Memory B cell (primary cell): ENCODE results near the gene SLC15A1.
A peak's percentile ranks its signal among the peaks of the same experiment; 100 is the strongest.

Experiments
- ATAC-seq: fragments of 150-1000 bp; cut with Tn5 transposase; 2 replicates; pipeline ENCODE4 v1.10.0; 2021; ENCODE audit warnings: low read depth, mild to moderate bottlenecking, moderate library complexity
- DNase-seq, 2 donors: peaks; one replicate each; pipeline ENCODE4 v3.0.0; 2022; ENCODE audit warnings: low spot score in 2 of 2
- H3K27ac Mint-ChIP-seq: one replicate; pipeline ENCODE4 v1.8.0; 2022; ENCODE audit warnings: mild to moderate bottlenecking, moderate library complexity, mixed read lengths
- H3K27me3 Mint-ChIP-seq: one replicate; pipeline ENCODE4 v1.8.0; 2022; ENCODE audit warnings: mixed read lengths
- H3K36me3 Mint-ChIP-seq: one replicate; pipeline ENCODE4 v1.8.0; 2022; ENCODE audit warnings: mild to moderate bottlenecking, mixed read lengths
- H3K4me1 Mint-ChIP-seq: one replicate; pipeline ENCODE4 v1.8.0; 2022; ENCODE audit warnings: mixed read lengths
- H3K4me3 Mint-ChIP-seq: one replicate; pipeline ENCODE4 v1.8.0; 2022; ENCODE audit warnings: mild to moderate bottlenecking, moderate library complexity, mixed read lengths
- H3K9me3 Mint-ChIP-seq: one replicate; pipeline ENCODE4 v1.8.0; 2022; ENCODE audit warnings: mixed read lengths

The SLC15A1 gene

DNA sequence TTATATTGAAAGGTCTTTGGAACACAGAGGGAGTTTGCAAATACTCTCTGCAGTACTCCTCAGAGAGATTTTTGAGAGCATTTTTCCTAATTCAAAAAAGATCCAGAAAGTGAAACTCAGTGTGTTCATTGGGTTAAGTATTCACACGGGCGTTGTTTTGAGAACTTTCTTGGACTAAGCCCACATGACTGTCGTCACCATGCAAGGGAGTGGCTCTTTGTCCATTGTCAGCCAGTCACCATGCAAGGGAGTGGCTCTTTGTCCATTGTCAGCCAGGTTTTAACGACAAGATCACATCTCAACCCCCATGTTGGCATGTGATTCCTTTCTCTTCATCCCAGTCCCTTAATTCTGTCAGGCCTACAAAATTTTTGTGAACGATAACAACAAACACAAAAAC, 94.3 kb downstream of the SLC15A1 start:
- Mint-ChIP-seq H3K4me1 (peaks cover 5% of the 10 kb centered on the region), H3K4me3 (no peak overlapping the region), H3K9me3 (no peaks in the 10 kb centered on the region), H3K36me3 (no peaks in the 10 kb centered on the region), H3K27ac (no peak overlapping the region), H3K27me3 (peaks cover 10% of the 10 kb centered on the region)
- ATAC-seq (no peak), DNase-seq (no peak)

GRCh38 chr13:98657506-98658085, 94.9 kb downstream of the SLC15A1 start:
- no peaks in the 10 kb centered on the region for H3K36me3 Mint-ChIP-seq
- no peaks in the 10 kb centered on the region for H3K9me3 Mint-ChIP-seq
- DNase-seq = no peak
- ATAC-seq = no peak
- H3K4me1 Mint-ChIP-seq = peaks cover 5% of the 10 kb centered on the region
- no peak overlapping the region for H3K27ac Mint-ChIP-seq
- H3K4me3 Mint-ChIP-seq = no peak overlapping the region
- H3K27me3 Mint-ChIP-seq = peaks cover 10% of the 10 kb centered on the region

DNA sequence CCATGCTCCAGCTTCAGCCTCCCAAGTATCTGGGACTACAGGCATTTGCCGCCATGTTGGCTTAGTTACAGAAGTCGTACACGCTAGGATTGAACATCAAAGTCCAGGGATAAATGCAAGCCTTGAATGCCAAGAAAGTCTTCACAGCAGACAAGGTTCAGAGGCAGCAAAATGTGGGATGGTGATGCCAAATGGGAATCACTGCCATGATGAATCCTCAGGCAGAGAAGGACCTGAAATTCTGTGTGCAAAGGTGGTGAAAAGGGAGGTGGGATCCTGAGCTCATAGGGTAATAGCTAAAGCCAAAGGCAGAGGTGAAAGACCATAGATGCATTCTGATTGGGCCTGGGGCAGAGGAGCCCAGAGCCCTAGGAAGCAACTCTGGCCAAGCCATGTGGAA, 96.2 kb downstream of the SLC15A1 start:
- DNase-seq (no peak), ATAC-seq (no peak)
- no peaks in the 10 kb centered on the region for H3K36me3 Mint-ChIP-seq
- H3K9me3 Mint-ChIP-seq = no peaks in the 10 kb centered on the region
- H3K27me3 Mint-ChIP-seq = peaks cover 8% of the 10 kb centered on the region
- H3K4me3 Mint-ChIP-seq = no peak overlapping the region
- H3K4me1 Mint-ChIP-seq = peaks cover 5% of the 10 kb centered on the region
- H3K27ac Mint-ChIP-seq = no peak overlapping the region

DNA sequence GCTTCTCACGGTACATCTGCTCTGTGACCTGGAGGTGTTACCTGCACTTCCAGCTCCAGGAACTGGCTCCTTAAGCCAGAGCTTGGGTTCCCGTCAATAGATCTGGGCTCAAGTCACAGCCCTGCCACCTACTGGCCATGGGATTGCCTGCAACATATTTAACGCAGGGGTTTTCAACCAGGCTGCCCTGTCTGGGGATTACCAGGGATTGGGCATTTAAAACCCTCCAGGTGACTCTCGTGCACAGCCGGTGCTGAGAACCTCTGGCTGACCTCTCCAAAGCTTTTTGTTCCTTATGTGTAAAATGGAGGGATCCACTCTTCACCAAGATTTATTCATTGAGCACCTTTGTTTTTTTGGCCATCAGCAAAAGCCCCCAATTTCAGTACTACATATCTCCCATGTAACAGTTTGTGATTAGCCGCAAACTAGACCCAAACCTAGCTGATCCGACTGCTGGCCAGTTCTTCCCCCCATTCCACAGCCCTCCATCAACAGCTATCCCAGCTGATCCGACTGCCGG, 98.9 kb downstream of the SLC15A1 start:
- H3K27me3 Mint-ChIP-seq = peaks cover 7% of the 10 kb centered on the region
- H3K36me3 Mint-ChIP-seq = no peaks in the 10 kb centered on the region
- no peak overlapping the region for H3K27ac Mint-ChIP-seq
- ATAC-seq = peak; percentile 92
- peak; percentile 61 to 69 for DNase-seq
- no peaks in the 10 kb centered on the region for H3K9me3 Mint-ChIP-seq
- peaks cover 11% of the 10 kb centered on the region for H3K4me1 Mint-ChIP-seq
- H3K4me3 Mint-ChIP-seq = peak overlapping the region; percentile 27

GRCh38 chr13:98652721-98653462, 99.6 kb downstream of the SLC15A1 start:
- H3K4me3 Mint-ChIP-seq = peak overlapping the region; percentile 27

GRCh38 chr13:98652276-98652675, 100.2 kb downstream of the SLC15A1 start:
- H3K9me3 Mint-ChIP-seq = no peaks in the 10 kb centered on the region
- ATAC-seq = no peak
- H3K4me1 Mint-ChIP-seq = peaks cover 11% of the 10 kb centered on the region
- no peak overlapping the region for H3K27ac Mint-ChIP-seq
- no peak for DNase-seq
- H3K36me3 Mint-ChIP-seq = no peaks in the 10 kb centered on the region
- H3K27me3 Mint-ChIP-seq = peaks cover 7% of the 10 kb centered on the region
- H3K4me3 Mint-ChIP-seq = no peak overlapping the region

More at GRCh38 chr13:98652721-98653462, 99.6 kb downstream of the SLC15A1 start:
- H3K36me3 Mint-ChIP-seq = no peaks in the 10 kb centered on the region
- peaks cover 7% of the 10 kb centered on the region for H3K27me3 Mint-ChIP-seq
- no peaks in the 10 kb centered on the region for H3K9me3 Mint-ChIP-seq
- peaks cover 11% of the 10 kb centered on the region for H3K4me1 Mint-ChIP-seq
- DNase-seq (no peak), ATAC-seq (no peak)
- no peak overlapping the region for H3K27ac Mint-ChIP-seq

DNA sequence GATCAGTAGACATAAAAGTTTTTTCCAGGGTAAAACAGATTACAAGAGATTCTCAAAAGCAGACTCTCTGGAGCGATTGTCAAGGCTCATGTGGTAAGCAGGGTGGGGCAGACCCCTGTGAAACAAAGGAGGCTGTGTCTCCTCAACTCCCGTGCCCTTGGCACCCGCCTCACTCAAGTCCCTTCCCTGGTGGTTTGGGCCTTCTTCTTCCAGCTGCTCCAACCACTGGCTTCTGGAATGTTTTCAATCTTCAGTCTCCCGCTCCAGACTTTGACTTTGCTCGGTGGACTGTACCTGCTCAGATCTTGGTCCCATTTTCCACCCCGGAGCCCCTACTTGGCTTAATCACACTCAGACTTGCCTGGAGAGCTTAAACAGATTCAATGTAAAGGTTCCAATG, 100.7 kb downstream of the SLC15A1 start:
- Mint-ChIP-seq H3K27me3 (peaks cover 7% of the 10 kb centered on the region), H3K4me3 (no peak overlapping the region), H3K36me3 (no peaks in the 10 kb centered on the region), H3K4me1 (peaks cover 11% of the 10 kb centered on the region), H3K27ac (no peak overlapping the region), H3K9me3 (no peaks in the 10 kb centered on the region)
- DNase-seq (no peak), ATAC-seq (no peak)

- Mint-ChIP-seq H3K9me3 (no peaks in the 10 kb centered on the region), H3K27me3 (peaks cover 6% of the 10 kb centered on the region), H3K4me3 (no peak overlapping the region), H3K27ac (no peak overlapping the region), H3K4me1 (peaks cover 11% of the 10 kb centered on the region), H3K36me3 (no peaks in the 10 kb centered on the region)
- DNase-seq = no peak
- peak; percentile 28 for ATAC-seq
Observed at GRCh38 chr13:98650396-98651107, 101.9 kb downstream of the SLC15A1 start.

- Mint-ChIP-seq H3K36me3 (no peaks in the 10 kb centered on the region), H3K4me1 (peaks cover 11% of the 10 kb centered on the region), H3K9me3 (no peaks in the 10 kb centered on the region), H3K27me3 (peaks cover 6% of the 10 kb centered on the region), H3K27ac (no peak overlapping the region), H3K4me3 (no peak overlapping the region)
- ATAC-seq = no peak
- no peak for DNase-seq
Observed at GRCh38 chr13:98649861-98650260, 102.6 kb downstream of the SLC15A1 start.

DNA sequence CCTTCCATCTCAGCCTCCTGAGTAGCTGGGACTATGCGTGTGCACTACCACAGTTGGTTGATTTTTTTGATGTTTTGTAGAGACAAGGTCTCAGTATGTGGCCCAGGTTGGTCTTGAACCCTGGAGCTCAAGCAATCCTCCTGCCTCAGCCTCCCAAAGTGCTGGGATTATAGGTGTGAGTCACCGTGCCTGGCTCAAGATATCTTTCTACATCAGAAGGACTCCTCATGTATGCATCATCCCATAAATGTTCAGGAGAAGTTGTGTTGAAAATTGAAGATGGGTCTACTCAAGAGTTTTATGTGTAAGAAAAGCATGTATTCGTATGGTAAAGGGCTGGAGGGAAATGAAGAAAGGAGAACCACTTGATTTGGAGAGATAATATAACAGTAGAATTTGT, 103.8 kb downstream of the SLC15A1 start:
- no peaks in the 10 kb centered on the region for H3K36me3 Mint-ChIP-seq
- H3K27ac Mint-ChIP-seq = no peak overlapping the region
- H3K9me3 Mint-ChIP-seq = no peaks in the 10 kb centered on the region
- DNase-seq (no peak), ATAC-seq (no peak)
- no peak overlapping the region for H3K4me3 Mint-ChIP-seq
- H3K27me3 Mint-ChIP-seq = peaks cover 5% of the 10 kb centered on the region
- H3K4me1 Mint-ChIP-seq = peaks cover 9% of the 10 kb centered on the region

GRCh38 chr13:98648141-98648540, 104.3 kb downstream of the SLC15A1 start:
- H3K36me3 Mint-ChIP-seq = no peaks in the 10 kb centered on the region
- DNase-seq (no peak), ATAC-seq (no peak)
- H3K4me1 Mint-ChIP-seq = peaks cover 6% of the 10 kb centered on the region
- H3K4me3 Mint-ChIP-seq = no peak overlapping the region
- no peaks in the 10 kb centered on the region for H3K9me3 Mint-ChIP-seq
- no peak overlapping the region for H3K27ac Mint-ChIP-seq
- H3K27me3 Mint-ChIP-seq = peaks cover 5% of the 10 kb centered on the region

DNA sequence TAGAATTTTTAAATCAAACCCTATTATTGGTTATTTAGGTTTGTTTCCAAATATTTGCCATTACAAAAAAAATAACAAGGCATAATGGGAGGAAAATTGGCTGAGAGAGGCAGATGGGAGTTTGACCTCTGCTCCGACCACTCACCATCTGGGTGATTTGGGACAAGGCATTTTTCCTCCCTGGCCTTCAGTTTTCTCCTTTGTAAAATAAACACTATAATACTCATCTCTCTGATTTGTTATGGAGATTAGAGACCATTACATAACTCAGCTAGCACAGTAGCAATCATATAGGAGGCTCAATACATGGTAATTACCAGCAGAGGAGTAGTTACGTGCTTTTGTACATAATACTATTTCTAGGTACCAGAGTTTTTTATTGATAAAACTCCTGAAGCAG, 105.4 kb downstream of the SLC15A1 start:
- Mint-ChIP-seq H3K36me3 (no peaks in the 10 kb centered on the region), H3K4me3 (no peak overlapping the region), H3K9me3 (no peaks in the 10 kb centered on the region), H3K4me1 (peaks cover 6% of the 10 kb centered on the region), H3K27me3 (peaks cover 5% of the 10 kb centered on the region), H3K27ac (no peak overlapping the region)
- DNase-seq (no peak), ATAC-seq (no peak)

- Mint-ChIP-seq H3K4me3 (no peak overlapping the region), H3K27me3 (peaks cover 11% of the 10 kb centered on the region), H3K4me1 (no peaks in the 10 kb centered on the region), H3K27ac (no peak overlapping the region), H3K36me3 (no peaks in the 10 kb centered on the region), H3K9me3 (no peaks in the 10 kb centered on the region)
- DNase-seq = no peak
- no peak for ATAC-seq
Observed at GRCh38 chr13:98643479-98643878, 109.0 kb downstream of the SLC15A1 start.

DNA sequence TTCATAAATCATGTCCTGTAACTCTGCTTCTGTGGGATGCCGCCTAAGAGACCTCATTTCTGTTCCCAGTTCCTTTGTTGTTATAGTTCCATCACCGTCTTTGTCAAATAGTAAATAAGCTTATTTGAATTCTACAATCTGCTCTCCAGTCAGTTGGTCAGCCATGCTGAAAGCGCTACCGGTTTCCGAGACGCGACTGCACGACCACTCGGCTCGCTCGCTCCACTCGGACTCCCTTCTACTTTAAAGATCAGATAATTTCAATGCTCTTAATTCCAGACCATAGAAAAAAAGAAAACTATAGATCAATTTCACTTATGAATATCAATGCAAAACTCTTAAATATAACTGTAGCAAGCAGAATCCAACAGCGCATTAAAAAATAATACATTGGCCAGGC, 111.4 kb downstream of the SLC15A1 start:
- H3K36me3 Mint-ChIP-seq = no peaks in the 10 kb centered on the region
- H3K9me3 Mint-ChIP-seq = no peaks in the 10 kb centered on the region
- H3K27me3 Mint-ChIP-seq = peaks cover 9% of the 10 kb centered on the region
- H3K4me1 Mint-ChIP-seq = no peaks in the 10 kb centered on the region
- no peak for DNase-seq
- H3K27ac Mint-ChIP-seq = no peak overlapping the region
- H3K4me3 Mint-ChIP-seq = no peak overlapping the region
- no peak for ATAC-seq
